Myometrial cell (primary cell): ENCODE results near the gene HNRNPL. TPM values are rescaled to one million over a fixed set of nuclear protein-coding genes. Genes with fewer than 3 reads are reported as not detected.

Experiments
- total RNA-seq: library from RNA; depleted of rRNA; stranded (reverse); fragments of >200 nt; gene quantifications from 2 replicates; pipeline ENCODE4 v1.2.3, GENCODE V29; 2015

The HNRNPL gene
- total RNA-seq = 314 and 362 TPM in 2 replicates

DNA sequence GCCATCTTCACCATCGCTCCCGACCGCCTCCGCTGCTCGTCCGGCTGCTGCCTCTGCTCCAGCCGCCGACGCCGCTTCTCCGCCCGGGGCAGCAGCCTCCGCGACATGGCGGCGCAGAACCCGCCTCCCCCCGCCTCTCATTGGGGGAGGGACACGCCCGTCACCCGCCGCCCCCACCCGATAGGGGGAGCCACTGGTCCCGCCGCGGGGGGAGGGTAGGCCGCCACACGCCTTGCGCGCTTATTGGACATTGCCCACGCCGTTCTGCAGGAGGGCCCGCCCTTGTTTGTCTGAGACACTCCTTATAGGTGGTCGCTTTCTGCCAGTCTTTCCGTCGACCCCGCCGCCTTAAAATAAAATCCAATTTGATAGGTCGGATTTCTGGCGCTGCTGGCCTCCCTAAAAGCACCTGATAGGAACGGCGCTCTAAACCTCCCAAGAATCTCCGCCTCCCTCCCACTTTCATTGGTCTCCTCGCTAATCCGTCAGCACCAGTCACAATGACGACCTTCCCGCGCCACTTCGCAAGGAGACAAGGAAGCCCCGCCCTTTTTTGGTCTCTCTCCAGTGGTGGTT lies at the start of gene HNRNPL:
Gene HNRNPL, minus strand, starts transcription at position 127 of the 576 bp plus-strand sequence. Its CDS starts 20 bp downstream, at position 107.

DNA sequence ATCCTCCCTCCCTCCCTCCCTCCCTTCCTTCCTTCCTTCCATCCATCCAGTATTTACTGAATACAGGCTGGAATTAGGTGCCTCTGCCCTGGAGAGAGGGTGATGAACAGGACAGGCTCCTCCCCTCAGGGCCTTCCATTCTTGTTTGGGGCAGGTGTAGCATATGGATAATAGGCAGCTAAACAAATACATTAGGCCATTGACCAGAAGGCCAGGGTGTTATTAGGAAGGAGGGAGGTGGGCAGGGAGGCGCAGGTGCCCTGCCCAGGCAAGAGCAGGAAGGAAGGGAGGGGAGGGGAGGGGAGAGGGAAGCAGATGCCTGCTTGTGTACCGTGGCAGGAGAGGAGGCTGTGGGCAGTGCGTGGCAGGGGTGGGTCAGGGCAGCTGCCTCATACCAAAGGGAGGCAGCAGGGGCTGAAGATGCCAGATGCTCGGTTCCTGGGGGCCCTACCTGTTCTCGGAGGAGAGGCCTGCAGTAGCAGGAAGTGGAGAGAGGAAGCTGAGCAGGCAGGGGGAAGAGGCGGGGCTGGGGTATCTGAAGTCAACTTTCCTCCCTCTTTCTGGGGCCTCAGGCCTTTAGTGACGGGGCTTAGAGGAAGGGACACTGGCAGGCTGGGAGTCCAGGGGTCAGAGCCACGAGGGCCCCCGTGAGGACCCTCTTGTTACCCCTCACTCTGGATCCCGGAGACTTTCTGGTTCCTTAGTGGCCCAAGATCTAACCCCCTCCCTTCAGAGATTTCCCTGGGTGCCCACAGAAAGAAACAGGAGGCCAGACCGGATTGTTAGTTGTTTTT lies 28.2 kb upstream of the HNRNPL start, which contains the start of gene RINL:
Gene RINL, minus strand, starts transcription at position 495 of the 794 bp plus-strand sequence. CDS start 1,533 bp downstream, outside the sequence.

DNA sequence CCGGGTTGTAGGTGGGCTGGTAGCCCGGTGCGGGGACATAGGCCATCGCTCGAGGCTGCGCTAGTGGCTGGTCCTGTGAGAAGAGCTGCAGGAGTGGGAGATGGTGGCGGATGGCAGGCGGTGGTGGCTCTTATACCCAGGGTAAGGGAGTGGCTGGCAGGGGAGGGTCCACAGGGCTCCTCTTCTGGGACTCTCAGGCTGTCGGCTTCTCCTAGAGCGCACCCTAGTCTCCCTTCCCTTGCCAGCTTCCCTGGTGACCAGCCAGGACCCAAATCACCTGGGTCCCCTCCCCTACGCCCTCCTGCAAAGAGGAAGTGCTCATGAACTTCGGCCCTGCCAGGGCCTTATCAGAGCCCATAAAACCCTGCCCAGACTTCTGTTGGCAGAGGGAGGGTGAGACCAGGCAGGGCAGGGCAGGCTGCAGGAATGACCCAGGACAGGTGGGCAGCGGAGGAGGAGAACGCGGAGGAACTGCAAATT lies 36.9 kb downstream of the HNRNPL start, which contains the start of gene LGALS4:
Gene LGALS4, minus strand, starts transcription at position 105 of the 480 bp plus-strand sequence. Its CDS starts 59 bp downstream, at position 46.

DNA sequence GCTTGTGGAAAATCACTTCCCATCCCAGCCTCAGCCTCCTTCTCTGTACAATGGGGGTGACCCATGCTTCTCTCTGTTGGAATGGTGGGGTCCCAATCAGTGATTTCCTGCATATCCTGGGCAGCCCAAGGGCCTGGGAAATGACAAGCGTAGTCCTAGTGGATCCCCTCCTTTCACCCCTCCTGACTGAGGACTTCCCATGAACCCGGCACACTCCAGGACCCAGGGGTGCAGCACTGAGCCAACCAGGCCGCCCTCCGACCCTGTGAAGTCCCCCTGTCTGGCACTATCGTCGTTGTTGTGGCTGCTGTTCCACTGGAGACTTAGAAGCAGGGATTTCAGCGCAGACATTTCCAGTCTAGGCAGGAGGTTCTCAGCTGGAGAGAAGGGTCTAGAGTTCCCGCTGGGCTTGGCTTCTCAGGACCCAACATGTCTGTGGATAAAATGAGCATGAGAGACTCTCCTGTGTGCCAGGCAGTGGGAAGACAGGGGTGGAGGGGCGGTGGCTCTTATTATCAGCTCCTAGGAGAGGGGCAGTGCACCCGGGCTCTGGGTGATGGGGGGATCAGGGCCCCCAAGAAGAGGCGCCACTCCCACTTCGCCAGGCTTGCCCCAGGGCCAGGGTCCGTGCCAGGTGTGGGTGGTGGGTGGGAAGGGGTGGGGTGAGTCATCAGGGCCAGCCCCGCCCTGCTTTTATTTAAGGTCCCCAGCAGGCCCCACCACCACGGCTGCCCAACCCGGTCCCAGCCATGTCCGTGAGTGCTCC lies 61.1 kb downstream of the HNRNPL start, which contains the start of gene LGALS7B:
Gene LGALS7B, plus strand, starts transcription at position 723 of the 766 bp plus-strand sequence. Its CDS starts 27 bp downstream, at position 750.

Other genes starting within 250 kb of the HNRNPL start
- gene MAP4K1, start 232.0 kb downstream of the HNRNPL start, total RNA-seq = 1.2 TPM in 1 of 2 replicates, not detected in the other
- gene EIF3K, start 230.8 kb downstream of the HNRNPL start, total RNA-seq = 515 and 517 TPM in 2 replicates
- gene ACTN4, start 202.3 kb downstream of the HNRNPL start, total RNA-seq = 411 and 523 TPM in 2 replicates
- gene CAPN12, start 105.5 kb downstream of the HNRNPL start, total RNA-seq = 0.29 and 0.35 TPM in 2 replicates
- not detected in 2 replicates for gene LGALS7, start 76.5 kb downstream of the HNRNPL start, total RNA-seq
- gene LGALS7B, start 60.8 kb downstream of the HNRNPL start, total RNA-seq = not detected in 2 replicates
- not detected in 2 replicates for gene LGALS4, start 37.0 kb downstream of the HNRNPL start, total RNA-seq
- 25.3 and 49.9 TPM in 2 replicates for gene ECH1, start 18.2 kb downstream of the HNRNPL start, total RNA-seq
- gene RINL, start 28.3 kb upstream of the HNRNPL start, total RNA-seq = 1.7 and 3.5 TPM in 2 replicates
- gene SIRT2, start 49.6 kb upstream of the HNRNPL start, total RNA-seq = 48.4 TPM in 2 replicates
- gene NFKBIB, start 50.0 kb upstream of the HNRNPL start, total RNA-seq = 17.5 and 23.4 TPM in 2 replicates
- gene CCER2, start 62.2 kb upstream of the HNRNPL start, total RNA-seq = not detected in 2 replicates
- 28.8 and 36.2 TPM in 2 replicates for gene SARS2, start 80.8 kb upstream of the HNRNPL start, total RNA-seq
- 52.5 and 66.3 TPM in 2 replicates for gene MRPS12, start 81.0 kb upstream of the HNRNPL start, total RNA-seq
- gene FBXO17, start 125.8 kb upstream of the HNRNPL start, total RNA-seq = 22.3 and 30.0 TPM in 2 replicates
- gene FBXO27, start 182.6 kb upstream of the HNRNPL start, total RNA-seq = 7.8 and 8.4 TPM in 2 replicates
- gene ACP7, start 234.4 kb upstream of the HNRNPL start, total RNA-seq = not detected in 2 replicates